ENCODE measurements around the gene MDFIC2.
"Not testable (repeated sequence)": the region's sequence is repeated elsewhere in the genome, so short reads cannot be mapped to it uniquely, and the experiment has no call there.

- TF ChIP-seq CTCF, EP300 (IDR thresholded peaks at IDR 0.05): not testable (repeated sequence)
These were observed 24.4 kb upstream of the MDFIC2 start for GRCh38 chr3:70336885-70337284.

Data from suprapubic skin (tissue), 3 donors.